HepG2 (cell line): ENCODE measurements around the gene PLA2G4D. TPM values are rescaled to one million over a fixed set of nuclear protein-coding genes. Genes with fewer than 3 reads are reported as not detected.

ENCODE experiments used
- CSRNP2 ChIP-seq: sonication (generic); formaldehyde crosslinking; conservative IDR thresholded peaks from 2 replicates; pipeline ENCODE4 v1.8.0; 2022; ENCODE audit warnings: low read depth, missing genetic modification reagents
- GATAD2A ChIP-seq: IDR thresholded peaks from 2 replicates; pipeline ENCODE4 v1.6.1; 2016
- HMGA1 ChIP-seq: sonication (generic); formaldehyde crosslinking; conservative IDR thresholded peaks from 2 replicates; pipeline ENCODE4 v1.4.0; 2020; ENCODE audit warnings: missing genetic modification reagents
- NFIC ChIP-seq: IDR thresholded peaks from 2 replicates; pipeline ENCODE4 v1.6.1; 2012; ENCODE audit warnings: mild to moderate bottlenecking, low read length, inconsistent platforms
- ZKSCAN5 ChIP-seq: sonication (generic); formaldehyde crosslinking; IDR thresholded peaks from 2 replicates; pipeline ENCODE4 v1.5.1; 2020; ENCODE audit warnings: mild to moderate bottlenecking, missing genetic modification reagents
- ZNF576 ChIP-seq: sonication (generic); formaldehyde crosslinking; IDR thresholded peaks from 2 replicates; pipeline ENCODE4 v1.4.0; 2020; ENCODE audit warnings: mild to moderate bottlenecking, missing genetic modification reagents
- polyA plus RNA-seq, 8 experiments: library from polyadenylated mRNA; depleted of rRNA in 3 of 8; stranded (reverse) in 7 of 8; unstranded in 1 of 8; fragments of >200 nt; fragmentation: Illumina TruSeq in 4 of 8; extraction: Trizol in 4 of 8; gene quantifications; 2 replicates each; pipeline versions ENCODE4 v1.2.1 to v1.2.3, GENCODE V29; 2011 to 2016; ENCODE audit warnings: low read depth in 4 of 8, missing spikeins in 1 of 8, mixed read lengths in 1 of 8; ENCODE audit not compliant: insufficient read depth in 1 of 8
- total RNA-seq, 5 experiments: library from RNA; depleted of rRNA; stranded (reverse); fragments of >200 nt; fragmentation: Illumina TruSeq; extraction: Trizol; gene quantifications; 2 replicates each; pipeline ENCODE4 v1.2.3, GENCODE V29; 2016; ENCODE audit warnings: low read depth in 1 of 5
- TF ChIP-seq, protein P1 (sequence below): sonication (generic); formaldehyde crosslinking; IDR thresholded peaks from 2 replicates; pipeline ENCODE4 v1.5.0; 2020; ENCODE audit warnings: mild to moderate bottlenecking, missing genetic modification reagents, borderline replicate concordance

The PLA2G4D gene
- total and polyA plus RNA-seq, 2 of the 13 experiments (the other 11 are each of a cell fraction or from before 2014, with no cell fraction given): 0.04 to 0.21 TPM

DNA sequence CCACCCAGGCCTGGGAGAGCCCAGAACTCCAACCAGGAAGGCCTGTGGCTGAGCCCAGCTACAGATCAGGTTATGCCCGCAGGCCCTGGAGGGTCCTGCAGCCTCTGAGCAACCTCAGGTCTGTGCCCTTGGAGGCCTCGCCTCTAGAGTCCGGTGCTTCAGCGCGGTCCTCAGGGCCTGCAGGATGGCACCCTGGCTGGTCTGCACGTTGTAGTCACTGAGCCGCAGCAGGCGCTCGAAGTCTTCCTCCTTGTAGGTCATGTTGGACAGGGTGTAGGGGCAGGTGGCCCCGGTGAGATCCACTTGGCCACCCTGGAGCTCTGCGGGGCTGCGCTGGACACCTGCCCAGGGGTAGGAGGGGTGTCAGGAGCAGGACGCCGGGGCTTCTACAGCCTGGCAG is 25.8 kb downstream of the PLA2G4D start (continued):
- TF ChIP-seq, protein P1, sequence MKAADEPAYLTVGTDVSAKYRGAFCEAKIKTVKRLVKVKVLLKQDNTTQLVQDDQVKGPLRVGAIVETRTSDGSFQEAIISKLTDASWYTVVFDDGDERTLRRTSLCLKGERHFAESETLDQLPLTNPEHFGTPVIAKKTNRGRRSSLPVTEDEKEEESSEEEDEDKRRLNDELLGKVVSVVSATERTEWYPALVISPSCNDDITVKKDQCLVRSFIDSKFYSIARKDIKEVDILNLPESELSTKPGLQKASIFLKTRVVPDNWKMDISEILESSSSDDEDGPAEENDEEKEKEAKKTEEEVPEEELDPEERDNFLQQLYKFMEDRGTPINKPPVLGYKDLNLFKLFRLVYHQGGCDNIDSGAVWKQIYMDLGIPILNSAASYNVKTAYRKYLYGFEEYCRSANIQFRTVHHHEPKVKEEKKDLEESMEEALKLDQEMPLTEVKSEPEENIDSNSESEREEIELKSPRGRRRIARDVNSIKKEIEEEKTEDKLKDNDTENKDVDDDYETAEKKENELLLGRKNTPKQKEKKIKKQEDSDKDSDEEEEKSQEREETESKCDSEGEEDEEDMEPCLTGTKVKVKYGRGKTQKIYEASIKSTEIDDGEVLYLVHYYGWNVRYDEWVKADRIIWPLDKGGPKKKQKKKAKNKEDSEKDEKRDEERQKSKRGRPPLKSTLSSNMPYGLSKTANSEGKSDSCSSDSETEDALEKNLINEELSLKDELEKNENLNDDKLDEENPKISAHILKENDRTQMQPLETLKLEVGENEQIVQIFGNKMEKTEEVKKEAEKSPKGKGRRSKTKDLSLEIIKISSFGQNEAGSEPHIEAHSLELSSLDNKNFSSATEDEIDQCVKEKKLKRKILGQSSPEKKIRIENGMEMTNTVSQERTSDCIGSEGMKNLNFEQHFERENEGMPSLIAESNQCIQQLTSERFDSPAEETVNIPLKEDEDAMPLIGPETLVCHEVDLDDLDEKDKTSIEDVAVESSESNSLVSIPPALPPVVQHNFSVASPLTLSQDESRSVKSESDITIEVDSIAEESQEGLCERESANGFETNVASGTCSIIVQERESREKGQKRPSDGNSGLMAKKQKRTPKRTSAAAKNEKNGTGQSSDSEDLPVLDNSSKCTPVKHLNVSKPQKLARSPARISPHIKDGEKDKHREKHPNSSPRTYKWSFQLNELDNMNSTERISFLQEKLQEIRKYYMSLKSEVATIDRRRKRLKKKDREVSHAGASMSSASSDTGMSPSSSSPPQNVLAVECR: no peak
- no peak for TF ChIP-seq HMGA1 (CRISPR knock-in tag)
- TF ChIP-seq GATAD2A (CRISPR knock-in tag): no peak
- TF ChIP-seq NFIC: no peak
- no peak for TF ChIP-seq ZNF576
- TF ChIP-seq CSRNP2 (CRISPR knock-in tag): no peak
- TF ChIP-seq ZKSCAN5 (CRISPR knock-in tag): no peak
- TF ChIP-seq, all 625 proteins: peak for 0
